Activated CD4-positive, alpha-beta T cell treated with anti-CD3 and anti-CD28 coated beads, Interleukin-2, amount 10 ng/mL, durations not matched to agents 24 days and 14 days (primary cell): ENCODE measurements around the gene TMEM151A. TPM values are rescaled to one million over a fixed set of nuclear protein-coding genes. Genes with fewer than 3 reads are reported as not detected.

Experiments used
- DNase-seq: peaks from one replicate; pipeline ENCODE4 v3.0.0; 2022
- H3K27ac Mint-ChIP-seq: one replicate; pipeline ENCODE4 v1.8.0; 2022; ENCODE audit warnings: mild to moderate bottlenecking, mixed read lengths
- H3K27me3 Mint-ChIP-seq: one replicate; pipeline ENCODE4 v1.8.0; 2022; ENCODE audit warnings: mixed read lengths
- H3K36me3 Mint-ChIP-seq: one replicate; pipeline ENCODE4 v1.8.0; 2022; ENCODE audit warnings: low read depth, mild to moderate bottlenecking, mixed read lengths
- H3K4me1 Mint-ChIP-seq: one replicate; pipeline ENCODE4 v1.8.0; 2021; ENCODE audit warnings: mixed read lengths
- H3K4me3 Mint-ChIP-seq: one replicate; pipeline ENCODE4 v1.8.0; 2022; ENCODE audit warnings: mild to moderate bottlenecking, moderate library complexity, mixed read lengths
- H3K9me3 Mint-ChIP-seq: one replicate; pipeline ENCODE4 v1.8.0; 2021; ENCODE audit warnings: mixed read lengths
- intact Hi-C: fragments of 100-400 bp; cut with micrococcal nuclease; formaldehyde crosslinking; loops from one replicate; pipeline ENCODE4 v1.15.1; 2023
- total RNA-seq: library from RNA; stranded (reverse); gene quantifications from 2 replicates; pipeline ENCODE4 v1.2.3, GENCODE V29; 2022

Gene TMEM151A
- total RNA-seq, 1 donor from 2014 or later = not detected

DNA sequence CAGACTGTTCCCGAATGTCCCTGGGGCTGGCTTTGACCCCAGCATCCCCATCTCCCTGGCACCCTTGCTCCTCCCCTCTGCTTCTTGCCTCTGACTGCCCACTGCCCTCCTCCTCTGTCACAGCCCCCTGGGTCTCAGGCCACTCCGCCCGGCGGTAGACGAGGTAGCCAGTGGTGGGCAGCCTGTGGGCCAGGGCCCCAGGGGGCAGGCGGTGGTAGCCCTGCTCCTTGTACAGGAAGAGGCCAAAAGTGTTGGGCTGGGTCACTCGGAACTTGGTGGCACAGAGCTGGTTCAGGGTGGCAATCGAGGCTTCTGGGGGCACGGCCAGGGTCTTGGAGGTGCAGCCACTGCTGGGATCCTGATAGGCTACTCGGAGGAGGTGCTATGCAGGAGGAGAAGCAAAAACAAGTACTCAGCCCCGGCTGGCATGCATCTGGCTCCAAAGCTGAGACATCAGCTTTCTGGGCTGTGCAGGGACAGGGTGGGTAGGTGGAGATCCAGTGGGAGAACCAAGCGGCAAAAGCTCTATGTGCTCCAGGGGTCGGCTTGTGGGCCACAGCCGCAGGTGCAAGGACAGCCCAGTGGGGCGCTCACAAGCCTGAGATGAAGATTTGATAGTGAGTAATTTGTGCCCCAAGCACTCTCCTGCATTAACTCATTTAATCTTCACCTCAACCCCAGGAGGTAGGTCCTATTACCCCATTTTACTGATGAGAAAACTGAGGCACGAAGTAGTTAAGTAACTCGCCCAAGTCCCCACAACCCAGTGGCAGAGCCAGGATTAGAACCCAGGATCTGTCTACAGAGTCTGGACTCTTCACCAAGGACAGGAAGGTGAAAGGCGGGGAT is 40.9 kb downstream of the TMEM151A start:
- peaks cover 27% of the 10 kb centered on the region for H3K4me1 Mint-ChIP-seq
- peaks cover 2% of the 10 kb centered on the region for H3K27me3 Mint-ChIP-seq
- DNase-seq = no peak
- H3K27ac Mint-ChIP-seq = no peak overlapping the region
- H3K4me3 Mint-ChIP-seq = no peak overlapping the region
- H3K9me3 Mint-ChIP-seq = no peaks in the 10 kb centered on the region
- intact Hi-C loops = no loop called here
- peaks cover 3% of the 10 kb centered on the region for H3K36me3 Mint-ChIP-seq

GRCh38 chr11:66333220-66333877 is 41.7 kb downstream of the TMEM151A start:
- no peak overlapping the region for H3K4me3 Mint-ChIP-seq
- H3K27ac Mint-ChIP-seq = no peak overlapping the region
- no peaks in the 10 kb centered on the region for H3K9me3 Mint-ChIP-seq
- H3K36me3 Mint-ChIP-seq = peaks cover 6% of the 10 kb centered on the region
- no peak for DNase-seq
- peaks cover 20% of the 10 kb centered on the region for H3K4me1 Mint-ChIP-seq
- H3K27me3 Mint-ChIP-seq = peaks cover 2% of the 10 kb centered on the region
- intact Hi-C loops = no loop called here

DNA sequence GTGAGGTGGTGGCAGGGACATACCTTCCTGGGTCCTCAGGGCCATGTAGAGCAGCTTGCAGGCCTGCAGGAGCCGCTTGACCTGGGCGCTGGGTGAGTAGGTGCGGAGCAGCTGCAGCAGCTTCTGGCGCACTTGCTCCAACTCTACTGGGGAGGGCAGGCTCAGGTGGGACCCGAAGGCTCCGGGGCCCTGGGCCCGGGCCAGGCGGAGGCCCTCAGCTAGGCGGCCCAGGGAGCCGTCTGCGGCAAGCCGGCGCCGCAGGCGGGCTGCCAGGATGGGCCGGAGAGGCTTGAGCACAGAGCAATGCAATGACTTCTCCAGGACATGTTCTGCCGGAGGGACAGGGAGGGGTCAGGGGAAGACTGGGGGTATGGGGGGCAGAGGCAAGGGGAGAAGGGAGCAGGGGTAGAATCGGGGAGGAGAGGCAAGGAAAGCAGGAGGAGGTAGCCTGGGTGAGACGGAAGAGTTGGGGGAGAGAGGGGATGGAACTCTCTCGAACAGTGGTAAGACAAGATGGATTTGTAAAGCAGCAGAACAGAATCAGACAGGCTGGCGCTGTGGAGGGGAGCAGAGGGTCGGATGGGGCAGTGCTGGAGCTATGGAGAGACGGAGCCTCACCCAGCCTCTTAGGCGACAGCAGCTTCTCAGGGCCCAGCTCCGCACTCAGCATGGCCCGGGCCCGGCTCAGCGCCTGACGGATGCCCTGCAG is 42.4 kb downstream of the TMEM151A start:
- no peak for DNase-seq
- H3K36me3 Mint-ChIP-seq = peaks cover 10% of the 10 kb centered on the region
- peaks cover 2% of the 10 kb centered on the region for H3K27me3 Mint-ChIP-seq
- no peak overlapping the region for H3K4me3 Mint-ChIP-seq
- H3K9me3 Mint-ChIP-seq = no peaks in the 10 kb centered on the region
- no peak overlapping the region for H3K27ac Mint-ChIP-seq
- H3K4me1 Mint-ChIP-seq = peaks cover 17% of the 10 kb centered on the region
- intact Hi-C loops = no loop called here

GRCh38 chr11:66334605-66335442 is 43.1 kb downstream of the TMEM151A start:
- Mint-ChIP-seq H3K36me3 (peaks cover 12% of the 10 kb centered on the region), H3K4me3 (peak overlapping the region; percentile 34), H3K27me3 (peaks cover 2% of the 10 kb centered on the region), H3K27ac (no peak overlapping the region), H3K9me3 (no peaks in the 10 kb centered on the region), H3K4me1 (peaks cover 17% of the 10 kb centered on the region)
- no peak for DNase-seq
- intact Hi-C loops = no loop called here

- Mint-ChIP-seq H3K27ac (peak overlapping the region; percentile 78), H3K36me3 (peaks cover 14% of the 10 kb centered on the region), H3K9me3 (no peaks in the 10 kb centered on the region), H3K4me3 (peak overlapping the region; percentile 72), H3K4me1 (peaks cover 17% of the 10 kb centered on the region), H3K27me3 (peaks cover 2% of the 10 kb centered on the region)
- intact Hi-C loops = no loop called here
- DNase-seq = no peak
Observed at GRCh38 chr11:66335531-66336233, 44.0 kb downstream of the TMEM151A start.

GRCh38 chr11:66336234-66337102 is 44.8 kb downstream of the TMEM151A start, which contains the start of gene RIN1:
Gene RIN1 (minus strand): TSS chr11:66336434. CDS start chr11:66336402, 32 bp downstream.
- Mint-ChIP-seq H3K27ac (peak within 1 kb of the TSS; percentile 78), H3K4me3 (peak within 1 kb of the TSS; percentile 72), H3K4me1 (peaks cover 17% of the 10 kb centered on the region), H3K36me3 (peaks cover 21% of the 10 kb centered on the region), H3K27me3 (peaks cover 2% of the 10 kb centered on the region), H3K9me3 (no peaks in the 10 kb centered on the region)
- intact Hi-C loops = no loop called here
- DNase-seq = peak; percentile 83

GRCh38 chr11:66337103-66337899 is 45.6 kb downstream of the TMEM151A start:
- peak overlapping the region; percentile 78 for H3K27ac Mint-ChIP-seq
- intact Hi-C loops = no loop called here

DNA sequence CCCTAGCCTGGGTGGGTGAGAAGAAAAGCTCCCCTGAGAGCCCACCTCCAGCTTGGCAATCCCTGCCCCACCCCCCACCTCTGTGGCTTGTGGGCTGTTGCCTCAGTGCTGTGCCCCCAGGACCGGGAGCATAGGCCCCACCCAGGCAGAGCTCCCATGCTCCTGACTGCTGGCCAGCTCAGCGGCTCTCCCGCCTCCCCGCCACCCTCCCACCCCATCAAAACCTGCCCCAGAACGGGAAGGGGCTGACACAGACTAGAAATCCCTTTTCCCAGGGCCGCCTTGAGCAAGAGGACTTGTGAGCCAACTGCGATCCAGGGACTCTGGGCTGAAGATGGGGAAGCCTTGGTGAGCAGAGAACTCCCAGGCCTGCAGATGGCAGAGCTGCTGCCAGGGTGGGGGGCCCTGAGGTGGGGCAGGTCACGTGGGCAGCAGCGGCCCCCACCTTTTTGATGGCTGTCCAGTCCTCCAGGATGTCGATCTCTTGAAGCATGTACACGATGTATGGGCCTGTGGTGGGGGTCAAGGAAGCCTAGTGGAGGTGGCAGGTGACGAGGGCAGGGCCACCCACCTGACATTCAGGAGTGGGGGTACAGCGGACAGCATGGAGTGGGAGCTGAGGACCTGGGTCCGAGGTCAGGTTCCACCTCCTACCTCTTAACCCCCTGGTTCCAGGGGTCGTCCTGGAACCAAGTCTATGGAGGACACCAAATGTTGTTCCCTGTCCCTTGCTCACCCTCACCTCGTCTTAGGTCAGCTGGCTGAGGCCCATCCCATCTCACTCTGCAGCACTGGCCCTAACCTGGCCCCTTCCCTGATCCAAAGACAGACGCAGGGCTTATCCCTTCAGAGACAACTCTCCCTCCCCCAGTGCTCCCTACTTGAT is 46.8 kb downstream of the TMEM151A start:
- intact Hi-C loops = no loop called here
- H3K4me1 Mint-ChIP-seq = peaks cover 27% of the 10 kb centered on the region
- H3K27ac Mint-ChIP-seq = no peak overlapping the region
- H3K27me3 Mint-ChIP-seq = peaks cover 2% of the 10 kb centered on the region
- peaks cover 31% of the 10 kb centered on the region for H3K36me3 Mint-ChIP-seq
- H3K4me3 Mint-ChIP-seq = no peak overlapping the region
- no peak for DNase-seq
- no peaks in the 10 kb centered on the region for H3K9me3 Mint-ChIP-seq

More at GRCh38 chr11:66337103-66337899, 45.6 kb downstream of the TMEM151A start:
- Mint-ChIP-seq H3K4me1 (peaks cover 19% of the 10 kb centered on the region), H3K9me3 (no peaks in the 10 kb centered on the region), H3K27me3 (peaks cover 2% of the 10 kb centered on the region), H3K36me3 (peaks cover 28% of the 10 kb centered on the region), H3K4me3 (peak overlapping the region; percentile 72)
- peak; percentile 57 for DNase-seq

DNA sequence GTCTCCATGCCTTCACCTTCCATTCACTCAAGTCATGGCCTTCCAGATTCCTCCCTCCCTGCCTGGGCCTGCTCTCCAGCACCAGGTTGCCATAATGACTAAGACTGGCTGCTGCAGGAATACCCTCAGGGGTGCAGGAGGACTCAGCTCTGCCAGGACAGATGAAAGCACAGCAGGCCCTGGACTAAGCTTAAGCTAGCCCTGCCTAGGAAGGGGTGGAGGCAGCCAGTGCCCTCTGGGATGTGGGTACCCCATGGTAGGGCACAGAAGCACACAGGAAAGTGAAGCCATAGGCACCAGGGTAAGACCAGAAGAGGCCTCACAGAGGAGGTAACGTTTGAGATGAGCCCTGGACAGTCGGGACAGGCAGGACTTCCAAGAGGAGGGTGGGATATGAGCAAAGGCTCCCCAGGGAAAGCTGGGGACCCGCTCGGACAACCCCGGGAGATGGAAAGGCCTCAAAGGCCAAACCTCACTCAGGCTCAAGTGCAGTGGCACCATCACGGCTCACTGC is 47.5 kb downstream of the TMEM151A start:
- Mint-ChIP-seq H3K4me1 (peaks cover 32% of the 10 kb centered on the region), H3K9me3 (no peaks in the 10 kb centered on the region), H3K27ac (no peak overlapping the region)

DNA sequence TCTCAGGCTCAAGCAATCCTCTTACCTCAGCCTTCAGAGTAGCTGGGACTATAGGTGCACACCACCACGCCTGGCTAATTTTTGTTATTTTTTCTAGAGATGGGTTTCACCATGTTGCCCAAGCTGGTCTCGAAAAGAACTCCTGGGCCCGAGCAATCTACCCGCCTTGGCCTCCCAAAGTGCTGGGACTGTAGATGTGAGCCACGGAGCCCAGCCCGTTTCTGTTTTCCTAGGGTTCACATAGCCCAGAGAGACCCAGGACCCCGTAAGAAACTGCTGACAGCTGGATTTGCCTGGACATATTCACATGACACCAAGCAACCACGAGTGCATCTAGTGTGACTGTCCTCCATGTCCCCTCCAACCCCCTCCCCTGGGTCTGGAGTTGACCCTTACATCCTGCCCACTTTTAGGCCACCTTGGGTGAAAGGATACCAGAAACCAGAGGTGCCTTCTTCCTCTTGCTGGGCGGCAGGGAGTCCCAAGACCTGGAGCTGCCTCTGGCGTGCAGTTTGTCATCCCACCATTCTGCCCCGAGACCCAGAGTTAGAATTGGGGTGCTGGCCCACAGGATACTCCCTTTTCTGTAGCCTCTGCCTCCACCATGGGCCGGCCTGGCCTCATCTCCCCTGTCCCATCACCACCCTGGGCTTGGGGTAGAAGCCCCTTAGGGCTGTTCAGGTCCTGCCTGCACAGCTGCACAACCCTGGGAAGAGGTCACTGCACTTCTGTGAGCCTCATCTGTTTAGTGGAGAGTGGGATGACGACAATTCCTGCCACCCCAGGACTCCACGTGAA is 48.2 kb downstream of the TMEM151A start:
- Mint-ChIP-seq H3K4me3 (no peak overlapping the region), H3K9me3 (no peaks in the 10 kb centered on the region), H3K27ac (no peak overlapping the region), H3K4me1 (peaks cover 36% of the 10 kb centered on the region), H3K36me3 (peaks cover 31% of the 10 kb centered on the region), H3K27me3 (peaks cover 2% of the 10 kb centered on the region)
- DNase-seq = no peak
- intact Hi-C loops = no loop called here

More for the DNA sequence above, 47.5 kb downstream of the TMEM151A start:
- peaks cover 31% of the 10 kb centered on the region for H3K36me3 Mint-ChIP-seq
- peaks cover 2% of the 10 kb centered on the region for H3K27me3 Mint-ChIP-seq
- H3K4me3 Mint-ChIP-seq = no peak overlapping the region
- intact Hi-C loops = no loop called here
- DNase-seq = no peak
